ENCODE results near the gene LRP1.

DNA sequence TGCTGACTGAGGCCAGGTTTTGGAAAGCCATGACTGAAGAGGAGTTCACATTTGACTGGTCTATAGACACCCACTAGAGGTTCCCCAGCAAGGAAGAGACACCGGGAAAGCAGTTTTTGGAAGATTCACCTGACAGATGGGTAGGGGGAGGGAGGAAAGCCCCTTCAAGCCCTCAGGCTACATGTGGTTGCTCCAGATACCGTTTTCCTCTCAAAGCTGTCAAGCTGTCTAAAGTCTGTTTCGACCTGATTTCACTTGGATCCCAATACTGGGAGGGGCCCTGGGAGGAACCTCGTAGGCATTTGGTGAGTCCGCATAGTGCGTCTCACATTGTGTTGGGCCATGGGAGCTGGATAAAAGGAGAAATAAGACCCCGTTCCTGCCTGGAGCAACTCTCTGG, 1.7 kb upstream of the LRP1 start:
- TF ChIP-seq CTCF (IDR thresholded peaks at IDR 0.05): no peak
- no peak for TF ChIP-seq ZFX (IDR thresholded peaks at IDR 0.05; ENCODE audit: borderline replicate concordance)

Data from 22Rv1 (cell line).